NB4 (cell line): ENCODE data around the gene SFMBT1.

Source experiments
- CTCF ChIP-seq: IDR thresholded peaks from one replicate; pipeline ENCODE4 v1.5.1; 2012; ENCODE audit warnings: low read depth, low read length
- MAX ChIP-seq: IDR thresholded peaks from 2 replicates; pipeline ENCODE4 v1.6.1; 2011; ENCODE audit warnings: low read depth, low read length
- MYC ChIP-seq: IDR thresholded peaks from 2 replicates; pipeline ENCODE4 v1.6.1; 2011; ENCODE audit warnings: low read depth, low read length
- POLR2A ChIP-seq: IDR thresholded peaks from 2 replicates; pipeline ENCODE4 v1.6.1; 2011; ENCODE audit warnings: mild to moderate bottlenecking; ENCODE audit not compliant: insufficient read length; ENCODE audit errors: extremely low read depth

- TF ChIP-seq CTCF (no peak), POLR2A (no peak), MAX (no peak), MYC (no peak)
Measured at GRCh38 chr3:52860424-52860768, 185.5 kb downstream of the SFMBT1 start.
